Islet of Langerhans (tissue), 1 donor: ENCODE data around the gene MTMR10.

Experiments
- FAIRE-seq: peaks from one replicate; lab custom pipeline; 2011; peaks lifted over from hg19 to GRCh38; lab: Jason Lieb, UNC

Gene MTMR10

GRCh38 chr15:31012455-31012854, 21.0 kb upstream of the MTMR10 start:
- no peak for FAIRE-seq

DNA sequence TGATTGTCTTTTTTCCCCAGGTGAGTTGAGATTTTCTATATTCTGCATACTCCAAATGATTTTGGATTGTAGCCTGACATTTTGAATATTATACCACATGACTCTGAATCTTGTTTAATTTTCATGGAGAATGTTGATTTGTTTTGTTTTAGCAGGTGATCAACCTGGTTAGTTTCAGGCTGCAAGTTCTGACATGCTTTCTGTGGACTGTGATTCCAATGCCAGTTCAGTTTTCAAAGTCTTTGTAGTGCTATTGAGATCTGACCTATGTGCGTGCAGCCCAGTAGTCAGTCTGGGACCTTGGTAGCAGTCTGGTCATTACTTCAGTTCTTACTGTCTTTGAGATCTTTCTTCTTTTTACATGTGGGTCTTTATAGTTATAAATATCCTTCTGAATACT, 18.6 kb upstream of the MTMR10 start:
- FAIRE-seq = no peak

DNA sequence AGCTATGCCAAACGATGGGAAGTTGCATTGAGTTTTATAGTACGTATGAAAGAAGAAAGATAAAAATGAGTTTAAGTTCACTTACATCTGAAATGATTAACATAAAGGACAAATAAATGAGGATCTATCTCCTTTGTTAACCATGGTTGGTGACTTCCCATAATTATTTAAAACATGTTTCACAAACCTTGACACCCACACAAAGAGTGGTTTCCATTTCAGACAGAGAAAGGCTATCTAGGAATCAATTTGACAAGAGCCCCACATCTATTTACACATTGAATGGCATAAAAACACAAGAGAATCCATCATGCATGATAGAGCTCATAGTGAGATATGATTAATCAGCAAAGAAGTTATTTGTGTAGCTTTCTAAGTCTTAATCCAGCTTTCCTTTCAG, 14.2 kb upstream of the MTMR10 start:
- no peak for FAIRE-seq

DNA sequence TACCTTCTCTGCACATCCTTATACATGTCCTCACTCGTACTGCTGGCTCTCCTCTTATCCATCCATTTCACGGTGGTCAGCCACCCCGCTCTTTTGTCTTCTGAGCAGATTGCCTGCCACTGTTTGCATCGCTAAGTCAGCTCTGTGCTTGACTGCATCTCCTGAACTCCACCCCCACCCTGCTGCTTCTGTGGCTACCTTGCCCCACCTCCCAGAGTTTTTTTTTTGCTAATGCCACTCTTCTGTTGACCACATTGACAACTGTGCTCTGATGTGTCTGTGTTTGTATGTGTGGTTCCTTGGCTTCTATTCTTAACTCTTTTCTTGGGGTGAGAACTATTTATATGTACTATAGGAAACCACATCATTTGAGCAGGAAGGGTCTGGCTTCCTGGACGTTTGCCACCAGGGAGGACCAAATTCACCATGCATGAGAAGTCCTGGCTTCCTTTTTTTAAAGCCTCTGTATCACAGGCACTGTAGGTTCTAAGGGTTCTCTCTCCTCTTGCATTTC, 12.8 kb upstream of the MTMR10 start:
- FAIRE-seq = no peak

- no peak for FAIRE-seq
Measured at GRCh38 chr15:31001702-31002101, 10.3 kb upstream of the MTMR10 start.

DNA sequence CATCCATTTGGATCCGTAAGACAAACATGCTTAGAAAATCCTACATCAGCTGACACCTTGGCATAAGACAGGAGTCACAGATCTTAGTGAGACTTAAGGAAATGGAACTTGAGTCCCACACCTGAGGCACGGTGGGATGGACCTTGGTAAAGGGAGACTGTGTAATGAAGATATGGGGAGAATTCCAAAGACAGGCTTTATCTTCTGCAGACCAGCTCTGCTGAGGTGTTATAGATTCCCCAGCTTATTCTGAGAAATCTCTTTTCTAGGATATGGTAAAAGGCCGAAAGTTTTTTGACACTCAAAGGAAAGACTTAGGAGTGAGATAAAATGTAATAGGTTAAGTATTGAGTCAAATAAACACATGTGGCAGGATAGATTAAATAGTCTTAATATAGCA, 8.3 kb upstream of the MTMR10 start:
- FAIRE-seq = no peak

GRCh38 chr15:30997270-30997669, 5.8 kb upstream of the MTMR10 start:
- no peak for FAIRE-seq

GRCh38 chr15:30992249-30992864, 929 bp upstream of the MTMR10 start:
- FAIRE-seq = no peak

DNA sequence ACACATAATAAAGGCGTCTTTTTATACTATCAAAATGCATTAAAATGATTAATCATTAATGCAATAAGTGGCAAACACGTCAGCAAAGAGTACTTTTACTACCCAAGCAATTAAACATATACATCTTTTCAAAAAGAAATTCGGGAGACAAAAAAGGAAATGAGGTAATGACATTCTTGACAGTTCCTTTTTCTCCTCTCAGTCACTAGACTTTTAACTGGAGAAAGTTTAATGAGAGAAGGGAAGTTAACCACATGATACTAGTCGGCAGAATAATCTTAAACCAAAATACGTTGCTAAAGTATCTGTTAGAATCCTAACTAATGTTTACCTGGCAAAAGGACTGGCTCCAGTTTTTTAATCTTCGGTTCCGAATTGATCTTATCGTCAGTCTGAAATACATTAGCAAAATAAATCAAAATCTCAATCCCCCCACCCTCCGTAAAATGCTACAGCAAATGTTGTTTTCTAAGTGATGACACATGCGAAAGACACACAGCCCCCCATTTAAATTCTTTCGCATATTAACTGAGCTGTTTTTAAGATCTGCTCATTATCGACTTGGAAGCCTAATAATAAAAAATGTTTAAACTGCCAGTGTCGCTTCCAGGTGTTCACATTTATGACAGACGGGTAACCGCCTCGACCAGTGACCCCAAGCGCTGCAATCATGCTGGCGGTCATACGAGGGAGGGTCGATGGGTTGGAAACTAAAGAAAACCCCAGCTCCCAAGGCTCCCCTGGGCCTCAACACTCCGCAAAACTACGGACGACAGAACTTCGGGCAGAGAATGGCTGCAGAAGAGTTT, 778 bp downstream of the MTMR10 start:
- FAIRE-seq = no peak

GRCh38 chr15:30990036-30990435, 1.4 kb downstream of the MTMR10 start:
- no peak for FAIRE-seq

DNA sequence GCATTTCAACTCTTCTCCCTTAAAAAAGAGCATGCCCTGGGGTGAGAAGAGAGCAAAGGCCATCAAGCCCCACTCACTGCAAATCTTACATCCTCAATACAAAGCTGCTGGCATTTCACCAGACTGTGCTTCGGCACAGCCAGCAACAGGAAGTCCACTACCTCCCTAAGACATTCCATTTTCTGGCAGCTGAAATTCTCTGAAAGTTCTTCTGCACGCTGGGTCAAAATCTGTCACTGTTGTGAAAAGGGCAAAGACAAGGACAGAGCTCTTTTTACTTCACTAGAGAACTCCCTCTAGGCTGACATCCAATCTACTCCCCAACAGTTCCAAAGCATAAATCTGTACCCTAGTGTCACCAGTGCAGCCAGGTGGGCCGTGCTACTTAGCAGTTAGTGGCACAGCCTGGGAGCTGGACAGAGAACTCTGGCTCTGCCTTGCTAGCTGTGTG, 6.3 kb downstream of the MTMR10 start:
- FAIRE-seq = no peak

GRCh38 chr15:30984542-30984941, 6.9 kb downstream of the MTMR10 start:
- no peak for FAIRE-seq

DNA sequence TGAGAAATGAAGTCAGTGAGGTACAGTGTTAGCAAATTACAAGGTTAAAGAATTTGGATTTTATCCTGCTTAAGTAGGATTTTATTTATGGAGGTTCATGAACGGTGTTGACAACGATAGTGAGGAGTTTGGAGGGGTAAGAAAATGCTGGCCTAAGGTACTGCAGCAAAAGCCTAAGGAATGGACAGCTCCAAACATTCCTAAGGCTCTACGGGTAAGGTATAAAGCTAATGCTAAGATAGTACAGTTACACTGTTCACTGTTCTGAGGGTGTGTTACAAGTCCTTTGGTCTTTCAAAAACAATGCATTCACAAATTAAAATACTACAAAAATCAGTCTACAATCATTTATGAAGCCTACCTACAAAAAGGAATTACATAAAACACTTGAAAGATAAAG, 7.3 kb downstream of the MTMR10 start:
- FAIRE-seq = no peak

DNA sequence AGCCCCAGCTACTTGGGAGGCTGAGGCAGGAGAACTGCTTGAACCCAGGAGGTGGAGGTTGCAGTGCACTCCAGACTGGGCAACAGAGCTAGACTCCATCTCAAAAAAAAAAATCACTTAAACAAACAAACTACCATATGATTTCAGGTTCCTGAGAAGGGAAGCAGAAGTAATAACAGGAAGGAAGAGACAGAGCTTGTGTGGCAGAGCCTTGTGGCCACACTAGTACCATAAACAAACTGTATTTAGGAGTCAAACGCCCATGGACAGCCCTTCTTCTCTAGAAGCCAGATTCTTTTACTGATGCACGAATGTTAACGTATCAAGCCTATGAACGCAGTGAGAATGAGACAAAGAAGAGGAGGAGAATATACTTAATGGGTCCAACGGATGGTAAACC, 12.0 kb downstream of the MTMR10 start:
- FAIRE-seq = no peak

DNA sequence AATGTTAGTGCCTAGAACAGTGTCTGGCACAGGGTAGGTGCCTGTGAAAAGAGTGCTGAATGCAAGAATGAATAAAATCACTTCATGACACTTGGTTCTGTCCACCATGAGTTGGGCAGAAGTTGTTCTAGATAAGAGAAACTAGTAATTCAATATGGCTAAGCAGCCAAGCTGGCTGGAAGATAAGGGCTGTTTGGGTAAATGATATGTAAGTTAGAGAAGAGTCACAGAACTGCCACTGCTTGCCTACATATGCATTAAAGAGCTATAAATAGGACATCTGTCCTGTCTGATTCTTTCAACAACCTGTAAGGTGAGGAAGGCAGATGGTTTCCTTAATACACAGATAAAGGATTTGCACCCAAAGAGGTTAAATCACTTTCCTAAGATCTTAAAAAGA, 13.1 kb downstream of the MTMR10 start:
- FAIRE-seq = no peak

DNA sequence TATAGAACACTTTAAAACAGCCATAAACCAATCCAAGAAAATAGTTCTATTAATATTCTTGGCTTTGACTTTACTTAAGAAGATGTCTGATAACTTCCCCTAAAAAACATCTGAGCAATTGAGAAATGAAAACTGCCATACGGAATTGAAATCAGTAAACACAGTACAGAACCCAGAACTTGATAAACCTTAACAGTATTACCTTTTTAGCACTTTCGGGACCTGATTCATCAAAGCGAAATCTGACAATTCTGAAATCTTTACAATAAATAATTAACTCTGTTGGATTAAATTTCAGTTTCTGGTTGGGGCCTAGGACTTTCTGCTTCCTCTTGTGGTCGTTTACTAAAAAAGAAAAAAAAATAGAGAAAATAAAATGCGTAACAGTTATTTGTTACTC, 17.3 kb downstream of the MTMR10 start:
- FAIRE-seq = peak; percentile 9

DNA sequence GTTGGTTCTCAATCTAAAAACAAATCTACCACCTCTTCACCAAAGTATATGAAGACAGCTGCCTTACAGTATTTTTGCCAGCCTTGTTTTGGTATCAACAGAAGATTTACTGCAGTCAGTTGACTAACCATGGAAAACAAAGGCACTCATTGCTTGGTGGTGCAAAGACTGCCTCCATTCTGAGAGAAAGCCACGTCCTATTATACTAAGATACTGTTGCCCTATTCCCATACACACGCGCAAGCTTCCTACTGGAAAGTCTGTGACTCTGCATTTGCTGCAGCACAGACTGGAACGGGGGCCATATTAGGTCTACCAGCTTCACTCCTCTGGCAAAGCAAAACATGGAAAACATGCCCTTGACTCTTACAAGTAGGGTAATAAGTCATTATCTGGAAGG, 18.0 kb downstream of the MTMR10 start:
- FAIRE-seq = no peak

- no peak for FAIRE-seq
Measured at GRCh38 chr15:30969724-30970123, 21.7 kb downstream of the MTMR10 start.

GRCh38 chr15:30963681-30964080, 27.7 kb downstream of the MTMR10 start:
- no peak for FAIRE-seq

- no peak for FAIRE-seq
Measured at GRCh38 chr15:30962659-30963058, 28.8 kb downstream of the MTMR10 start.

- no peak for FAIRE-seq
Measured at GRCh38 chr15:30962079-30962478, 29.3 kb downstream of the MTMR10 start.

- no peak for FAIRE-seq
Measured at GRCh38 chr15:30958219-30958618, 33.2 kb downstream of the MTMR10 start.

DNA sequence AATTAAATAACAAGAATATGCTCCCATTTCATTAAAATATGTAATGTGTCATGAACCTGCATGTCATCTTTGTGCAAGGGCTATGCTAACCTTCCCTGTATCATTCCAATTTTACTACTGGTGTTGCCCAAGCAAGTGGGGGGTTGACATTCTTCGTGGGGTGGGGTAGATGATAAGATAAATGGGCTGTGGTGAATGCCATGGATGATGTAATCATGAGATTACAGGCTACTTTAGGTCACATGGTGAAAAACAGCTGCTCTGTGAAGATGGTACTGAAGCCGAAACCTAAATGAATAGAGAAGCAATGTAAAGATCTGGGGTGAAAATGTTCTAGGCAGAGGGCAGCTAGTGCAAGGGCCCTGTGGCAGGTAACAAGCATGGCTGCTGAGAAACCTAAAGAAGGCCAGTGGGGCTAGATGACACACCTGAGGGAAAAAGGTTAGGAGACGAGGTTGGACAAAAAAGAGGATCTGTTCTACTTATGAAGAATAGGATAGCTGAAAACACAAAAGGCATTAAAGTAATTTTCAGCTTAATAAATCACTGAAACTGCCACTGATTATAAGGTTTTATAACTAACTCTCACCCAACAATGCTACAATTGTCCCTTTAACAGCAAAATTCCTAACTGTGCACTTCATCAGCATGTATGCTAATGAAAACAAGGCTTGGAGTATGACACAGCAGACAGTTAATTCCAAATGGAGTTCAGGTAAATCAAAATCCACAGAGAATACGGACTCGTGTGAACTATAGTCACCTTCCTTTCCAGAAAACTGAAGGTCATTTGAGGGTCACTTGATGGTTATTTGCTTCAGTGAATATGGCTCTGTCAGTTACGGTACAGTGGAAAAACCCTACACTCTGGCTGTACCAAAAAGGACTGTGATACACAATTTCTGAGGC, 35.0 kb downstream of the MTMR10 start:
- FAIRE-seq = no peak
